HG02981 (cell line): ENCODE data around the gene GSDMA.

Experiments used
- ATAC-seq: cut with Tn5 transposase; IDR thresholded peaks from one replicate; pipeline ENCODE4 v1.9.1; 2021; ENCODE audit warnings: mild to moderate bottlenecking, moderate library complexity; ENCODE audit not compliant: unreplicated experiment

The GSDMA gene

GRCh38 chr17:39960524-39961041, 2.2 kb upstream of the GSDMA start:
- ATAC-seq = no peak

GRCh38 chr17:39963829-39964228, 1.0 kb downstream of the GSDMA start:
- no peak for ATAC-seq

- ATAC-seq = no peak
These were observed 2.4 kb downstream of the GSDMA start for GRCh38 chr17:39965017-39965699.

- ATAC-seq = no peak
These were observed 4.0 kb downstream of the GSDMA start for GRCh38 chr17:39966771-39967170.

GRCh38 chr17:39968761-39969160, 6.0 kb downstream of the GSDMA start:
- ATAC-seq = no peak

GRCh38 chr17:39969375-39969774, 6.6 kb downstream of the GSDMA start:
- no peak for ATAC-seq

GRCh38 chr17:39970157-39970692, 7.4 kb downstream of the GSDMA start:
- ATAC-seq = no peak

GRCh38 chr17:39971076-39971603, 8.3 kb downstream of the GSDMA start:
- ATAC-seq = no peak

GRCh38 chr17:39972271-39972670, 9.5 kb downstream of the GSDMA start:
- ATAC-seq = no peak

- no peak for ATAC-seq
These were observed 10.7 kb downstream of the GSDMA start for GRCh38 chr17:39973496-39973895.

- ATAC-seq = no peak
These were observed 11.6 kb downstream of the GSDMA start for GRCh38 chr17:39974433-39974832.

GRCh38 chr17:39975801-39976200, 13.0 kb downstream of the GSDMA start:
- no peak for ATAC-seq

GRCh38 chr17:39979016-39979670, 16.3 kb downstream of the GSDMA start:
- ATAC-seq = no peak

GRCh38 chr17:39979893-39980350, 17.1 kb downstream of the GSDMA start:
- no peak for ATAC-seq

GRCh38 chr17:39980351-39981206, 17.8 kb downstream of the GSDMA start, which contains the start of gene PSMD3:
Gene PSMD3, plus strand, starts transcription at chr17:39980807. Its CDS starts 164 bp downstream, at chr17:39980971.
- peak; percentile 95 for ATAC-seq

- no peak for ATAC-seq
These were observed 18.5 kb downstream of the GSDMA start for GRCh38 chr17:39981207-39981741.

- ATAC-seq = no peak
These were observed 19.1 kb downstream of the GSDMA start for GRCh38 chr17:39981766-39982375.

- ATAC-seq = no peak
These were observed 25.5 kb downstream of the GSDMA start for GRCh38 chr17:39988206-39988810.

- ATAC-seq = no peak
These were observed 31.6 kb downstream of the GSDMA start for GRCh38 chr17:39994448-39994847.

- ATAC-seq = no peak
These were observed 32.6 kb downstream of the GSDMA start for GRCh38 chr17:39995438-39995837.
